ENCODE results near the gene LLGL2. TPM values are rescaled to one million over a fixed set of nuclear protein-coding genes. Genes with fewer than 3 reads are reported as not detected.

The LLGL2 gene
- total and polyA plus RNA-seq, 10 of the 15 experiments (the other 5 are each of a cell fraction or from before 2014, with no cell fraction given): 0.21 to 9.9 (median 4.5) TPM

DNA sequence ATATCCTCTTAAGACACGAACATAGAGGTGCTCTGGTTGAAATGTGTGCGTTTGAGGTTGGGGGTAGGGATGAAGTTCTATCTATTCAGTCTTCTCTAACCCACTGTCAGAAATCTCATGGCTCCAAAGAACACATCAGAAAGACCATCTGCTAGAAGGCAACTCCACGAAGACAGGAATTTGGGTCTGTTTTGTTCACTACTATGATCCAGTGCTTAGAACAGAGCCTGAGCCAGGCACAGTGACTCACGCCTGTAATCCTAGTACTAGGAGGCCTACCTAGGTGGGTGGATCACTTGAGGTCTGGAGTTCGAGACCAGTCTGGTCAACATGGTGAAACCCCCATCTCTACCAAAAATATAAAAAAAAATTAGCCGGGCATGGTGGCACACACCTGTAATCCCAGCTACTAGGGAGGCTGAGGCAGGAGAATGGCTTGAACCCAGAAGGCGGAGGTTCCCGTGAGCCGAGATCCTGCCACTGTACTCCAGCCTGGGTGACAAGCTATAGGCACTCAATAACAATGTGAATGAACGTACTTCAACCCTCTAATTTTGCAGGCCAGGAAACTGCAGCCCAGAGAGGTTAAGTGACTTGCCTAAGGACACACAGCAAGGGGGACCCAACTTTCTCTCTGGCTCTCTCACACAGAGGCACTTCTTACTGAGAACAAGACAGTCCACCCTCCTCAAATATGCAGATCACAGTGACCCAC is 12.4 kb upstream of the LLGL2 start:
- no peaks in the 10 kb centered on the region; a peak in 1 of 4 replicates for H3K36me3 ChIP-seq (ENCODE audit: control insufficient read depth in 2 of 2, insufficient read depth in 2 of 2, low read length in 1 of 2)
- ChIA-PET SMC1A (ENCODE audit: uncharacterized antibody, unreplicated experiment) (interaction anchor here (2.0 kb wide), 1 partner anchor 88 kb away, joined by 10 read pairs; no protein-coding TSS in a partner anchor), POLR2A (interaction anchor here (0.6 to 0.8 kb wide), 2 partner anchors 57 to 240 kb away, joined by 3 read pairs; partner anchors contain the start of gene TMEM94), RAD21 (ENCODE audit: unreplicated experiment) (interaction anchor here (1.0 to 2.2 kb wide), 3 partner anchors 49 to 86 kb away, joined by 3 to 8 read pairs (median 6); partner anchors contain the start of gene TMEM94), CTCF (interaction anchor here (0.6 to 1.9 kb wide), 3 partner anchors 85 to 96 kb away, joined by 3 to 6 read pairs (median 6); no protein-coding TSS in a partner anchor)
- no peak overlapping the region for H2AFZ ChIP-seq (ENCODE audit: control insufficient read depth, low read depth, low read length)
- no peak for FAIRE-seq
- H3K9me3 ChIP-seq (replicated peaks; ENCODE audit: control insufficient read depth, insufficient read depth, low read length): no peaks in the 10 kb centered on the region
- no peak for ATAC-seq
- 59% methylated on average over 10 of the region's 10 CpGs for WGBS (ENCODE audit: insufficient coverage, insufficient replicate concordance, low lambda C conversion rate, missing lambda C conversion rate)
- no peak overlapping the region for H3K4me3 ChIP-seq
- H4K20me1 ChIP-seq (ENCODE audit: control insufficient read depth, insufficient read depth): no peaks in the 10 kb centered on the region
- H3K4me1 ChIP-seq (ENCODE audit: control insufficient read depth, insufficient read depth, low read length): peaks cover 10% of the 10 kb centered on the region
- H3K79me2 ChIP-seq (ENCODE audit: control insufficient read depth, insufficient read depth, low read length): peaks cover 14% of the 10 kb centered on the region
- no TSS peak for BruUV-seq (replicated peaks)
- in situ Hi-C loops (cut with MboI): no loop called here
- H3K27ac ChIP-seq (ENCODE audit: control insufficient read depth, insufficient read depth): no peak overlapping the region
- H3K27me3 ChIP-seq (replicated peaks in 1 of 2; ENCODE audit: control insufficient read depth in 2 of 2, insufficient read depth in 2 of 2, low read length in 1 of 2): no peaks in the 10 kb centered on the region
- no peak for DNase-seq (ENCODE audit: low read depth, low spot score)
- intact Hi-C loops (cut with micrococcal nuclease; ENCODE audit: unreplicated experiment): loop anchor here (10.0 kb wide), 1 partner anchor 248 kb away; the partner anchor contains the start of genes GGA3 and MRPS7
- TF ChIP-seq EGR1 (IDR thresholded peaks at IDR 0.05; ENCODE audit: borderline replicate concordance in 1 of 2, low read depth in 2 of 2, low read length in 2 of 2) (no peak), SMARCA5 (IDR thresholded peaks at IDR 0.05) (peak; percentile 29; the same call in 1 of the 2 replicates)
- no peak overlapping the region for H3K4me2 ChIP-seq (ENCODE audit: control insufficient read depth, insufficient read depth)
- no peak overlapping the region for H3K9ac ChIP-seq (ENCODE audit: control insufficient read depth, insufficient read depth, low read length)

DNA sequence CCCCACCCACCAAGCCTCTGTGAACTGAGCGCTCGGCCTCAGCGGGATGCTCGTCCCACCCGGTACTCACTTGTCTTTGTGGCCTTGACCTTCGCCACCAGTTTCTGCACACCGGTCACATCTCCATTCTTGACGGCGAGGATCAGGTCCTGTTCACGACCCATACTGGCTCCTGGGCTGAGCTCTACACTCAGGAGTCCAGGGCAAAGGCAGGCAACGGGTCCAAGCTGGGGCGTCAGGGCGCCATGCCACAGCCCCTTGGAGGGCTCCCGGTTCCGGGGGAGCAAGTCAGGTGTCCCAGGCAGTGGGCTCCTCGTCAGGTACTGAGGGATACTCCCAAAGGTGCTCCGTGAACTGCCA is 11.9 kb upstream of the LLGL2 start:
- no peak overlapping the region for H2AFZ ChIP-seq (ENCODE audit: control insufficient read depth, low read depth, low read length)
- no peak overlapping the region for H3K4me2 ChIP-seq (ENCODE audit: control insufficient read depth, insufficient read depth)
- 84% methylated on average over 17 of the region's 17 CpGs for WGBS (ENCODE audit: insufficient coverage, insufficient replicate concordance, low lambda C conversion rate, missing lambda C conversion rate)
- ChIA-PET POLR2A (interaction anchor here (0.8 kb wide), 1 partner anchor 57 kb away, joined by 3 read pairs; the partner anchor contains the start of gene TMEM94), RAD21 (ENCODE audit: unreplicated experiment) (interaction anchor here (1.0 kb wide), 1 partner anchor 57 kb away, joined by 6 read pairs; the partner anchor contains the start of gene TMEM94), SMC1A (ENCODE audit: uncharacterized antibody, unreplicated experiment) (no interaction called here), CTCF (interaction anchor here (0.9 kb wide), 1 partner anchor 12 kb away, joined by 3 read pairs; the partner anchor contains the start of gene LLGL2)
- no peaks in the 10 kb centered on the region for H3K27me3 ChIP-seq (replicated peaks in 1 of 2; ENCODE audit: control insufficient read depth in 2 of 2, insufficient read depth in 2 of 2, low read length in 1 of 2)
- DNase-seq (ENCODE audit: low read depth, low spot score) (no peak), ATAC-seq (no peak), FAIRE-seq (no peak)
- no peak overlapping the region for H3K9ac ChIP-seq (ENCODE audit: control insufficient read depth, insufficient read depth, low read length)
- in situ Hi-C loops (cut with MboI) (no loop called here), intact Hi-C loops (cut with micrococcal nuclease; ENCODE audit: unreplicated experiment) (loop anchor here (10.0 kb wide), 1 partner anchor 249 kb away; the partner anchor contains the start of genes GGA3 and MRPS7)
- no peaks in the 10 kb centered on the region for H3K36me3 ChIP-seq (ENCODE audit: control insufficient read depth in 2 of 2, insufficient read depth in 2 of 2, low read length in 1 of 2)
- BruUV-seq (replicated peaks): no TSS peak
- no peak overlapping the region for H3K4me3 ChIP-seq
- peaks cover 14% of the 10 kb centered on the region for H3K79me2 ChIP-seq (ENCODE audit: control insufficient read depth, insufficient read depth, low read length)
- H3K9me3 ChIP-seq (replicated peaks; ENCODE audit: control insufficient read depth, insufficient read depth, low read length): no peaks in the 10 kb centered on the region
- H3K4me1 ChIP-seq (ENCODE audit: control insufficient read depth, insufficient read depth, low read length): peaks cover 15% of the 10 kb centered on the region
- no peaks in the 10 kb centered on the region for H4K20me1 ChIP-seq (ENCODE audit: control insufficient read depth, insufficient read depth)
- H3K27ac ChIP-seq (ENCODE audit: control insufficient read depth, insufficient read depth): no peak overlapping the region
- TF ChIP-seq CEBPB (IDR thresholded peaks at IDR 0.05; ENCODE audit: borderline replicate concordance in 1 of 2, low read depth in 2 of 2, low read length in 2 of 2) (no peak), RAD51 (IDR thresholded peaks at IDR 0.05) (no peak), ASH2L (IDR thresholded peaks at IDR 0.05; ENCODE audit: borderline replicate concordance, low read depth) (no peak), MEF2A (IDR thresholded peaks at IDR 0.05; ENCODE audit: insufficient read depth, low read depth, low read length) (no peak)
- TF ChIP-seq, protein P1, sequence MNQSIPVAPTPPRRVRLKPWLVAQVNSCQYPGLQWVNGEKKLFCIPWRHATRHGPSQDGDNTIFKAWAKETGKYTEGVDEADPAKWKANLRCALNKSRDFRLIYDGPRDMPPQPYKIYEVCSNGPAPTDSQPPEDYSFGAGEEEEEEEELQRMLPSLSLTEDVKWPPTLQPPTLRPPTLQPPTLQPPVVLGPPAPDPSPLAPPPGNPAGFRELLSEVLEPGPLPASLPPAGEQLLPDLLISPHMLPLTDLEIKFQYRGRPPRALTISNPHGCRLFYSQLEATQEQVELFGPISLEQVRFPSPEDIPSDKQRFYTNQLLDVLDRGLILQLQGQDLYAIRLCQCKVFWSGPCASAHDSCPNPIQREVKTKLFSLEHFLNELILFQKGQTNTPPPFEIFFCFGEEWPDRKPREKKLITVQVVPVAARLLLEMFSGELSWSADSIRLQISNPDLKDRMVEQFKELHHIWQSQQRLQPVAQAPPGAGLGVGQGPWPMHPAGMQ (IDR thresholded peaks at IDR 0.05; ENCODE audit: borderline replicate concordance): no peak
- TF ChIP-seq, protein P2, sequence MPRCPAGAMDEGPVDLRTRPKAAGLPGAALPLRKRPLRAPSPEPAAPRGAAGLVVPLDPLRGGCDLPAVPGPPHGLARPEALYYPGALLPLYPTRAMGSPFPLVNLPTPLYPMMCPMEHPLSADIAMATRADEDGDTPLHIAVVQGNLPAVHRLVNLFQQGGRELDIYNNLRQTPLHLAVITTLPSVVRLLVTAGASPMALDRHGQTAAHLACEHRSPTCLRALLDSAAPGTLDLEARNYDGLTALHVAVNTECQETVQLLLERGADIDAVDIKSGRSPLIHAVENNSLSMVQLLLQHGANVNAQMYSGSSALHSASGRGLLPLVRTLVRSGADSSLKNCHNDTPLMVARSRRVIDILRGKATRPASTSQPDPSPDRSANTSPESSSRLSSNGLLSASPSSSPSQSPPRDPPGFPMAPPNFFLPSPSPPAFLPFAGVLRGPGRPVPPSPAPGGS (IDR thresholded peaks at IDR 0.05; ENCODE audit: borderline replicate concordance, insufficient read depth, low read depth, low read length, poor library complexity, severe bottlenecking): no peak
- TF ChIP-seq, protein P3, sequence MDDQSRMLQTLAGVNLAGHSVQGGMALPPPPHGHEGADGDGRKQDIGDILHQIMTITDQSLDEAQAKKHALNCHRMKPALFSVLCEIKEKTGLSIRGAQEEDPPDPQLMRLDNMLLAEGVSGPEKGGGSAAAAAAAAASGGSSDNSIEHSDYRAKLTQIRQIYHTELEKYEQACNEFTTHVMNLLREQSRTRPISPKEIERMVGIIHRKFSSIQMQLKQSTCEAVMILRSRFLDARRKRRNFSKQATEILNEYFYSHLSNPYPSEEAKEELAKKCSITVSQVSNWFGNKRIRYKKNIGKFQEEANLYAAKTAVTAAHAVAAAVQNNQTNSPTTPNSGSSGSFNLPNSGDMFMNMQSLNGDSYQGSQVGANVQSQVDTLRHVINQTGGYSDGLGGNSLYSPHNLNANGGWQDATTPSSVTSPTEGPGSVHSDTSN (IDR thresholded peaks at IDR 0.05; ENCODE audit: insufficient replicate concordance, low read depth, low read length): no peak
